Measurements from ENCODE around the gene NAGLU. TPM values are rescaled to one million over a fixed set of nuclear protein-coding genes. Genes with fewer than 3 reads are reported as not detected.
A peak's percentile ranks its signal among the peaks of the same experiment; 100 is the strongest.

The NAGLU gene
- polyA plus RNA-seq, 1 of the 3 experiments (the other 2 are of a cell fraction) = 33.9 TPM

GRCh38 chr17:42578282-42578869 lies 42.3 kb downstream of the NAGLU start:
- H3K4me3 ChIP-seq (ENCODE audit: low read depth in 2 of 2, low read length in 1 of 2) = peak overlapping the region; percentile 77 to 91
- H4K20me1 ChIP-seq (ENCODE audit: insufficient read depth) = no peaks in the 10 kb centered on the region
- peak overlapping the region; percentile 87 for H3K9ac ChIP-seq
- 5% methylated on average over 19 of the region's 20 CpGs for WGBS (ENCODE audit: low lambda C conversion rate)
- CTCF ChIA-PET = interaction anchor here (0.7 to 8.3 kb wide), 63 partner anchors 10 to 1512 kb away, joined by 3 to 221 read pairs (median 5); partner anchors contain the start of genes CCR10, CNTD1, CNTNAP1 and COA3
- peak overlapping the region; percentile 61; the same call in 1 of the 2 replicates for H2AFZ ChIP-seq (ENCODE audit: low read depth)
- H3F3A ChIP-seq (replicated peaks; ENCODE audit: insufficient read depth) = peaks cover 36% of the 10 kb centered on the region
- H3K79me2 ChIP-seq (ENCODE audit: insufficient read depth) = peaks cover 53% of the 10 kb centered on the region
- H3K4me2 ChIP-seq = peak overlapping the region; percentile 95
- no peaks in the 10 kb centered on the region for H3K9me3 ChIP-seq
- peaks cover 7 to 8% of the 10 kb centered on the region in 2 experiments; a peak in 2 of 4 replicates for H3K4me1 ChIP-seq (ENCODE audit: control insufficient read depth in 1 of 2, insufficient read depth in 2 of 2, low read depth in 1 of 2, low read length in 1 of 2)
- peak; percentile 91 for DNase-seq
- H3K36me3 ChIP-seq (replicated peaks in 1 of 2; ENCODE audit: control insufficient read depth in 1 of 2, insufficient read depth in 2 of 2, low read length in 1 of 2) = peaks cover 33 to 42% of the 10 kb centered on the region in 2 experiments
- H3K9me2 ChIP-seq = no peaks in the 10 kb centered on the region
- H3K27ac ChIP-seq (ENCODE audit: low read depth in 2 of 2, low read length in 1 of 2) = peak overlapping the region; percentile 80 to 89
- no peaks in the 10 kb centered on the region for H3K27me3 ChIP-seq (ENCODE audit: insufficient read depth)
- POLR2A ChIA-PET = interaction anchor here (0.6 to 3.1 kb wide), 14 partner anchors 9 to 246 kb away, joined by 3 to 63 read pairs (median 5); partner anchors contain the start of genes BECN1, CNTNAP1, PLEKHH3 and TUBG2
- TF ChIP-seq RAD21 (IDR thresholded peaks at IDR 0.05; ENCODE audit: low read length) (peak; percentile 86), SMC3 (IDR thresholded peaks at IDR 0.05; ENCODE audit: low read depth, low read length) (peak; percentile 71), RCOR1 (IDR thresholded peaks at IDR 0.05; ENCODE audit: low read length) (0 out of 2 replicates have a peak, but pooled peaks have one; percentile 24), EZH2phosphoT487 (IDR thresholded peaks at IDR 0.05; ENCODE audit: borderline replicate concordance, low read depth) (no peak), FOXM1 (IDR thresholded peaks at IDR 0.05; ENCODE audit: low read depth) (no peak), NRF1 (IDR thresholded peaks at IDR 0.05; ENCODE audit: low read depth, low read length) (no peak), USF2 (IDR thresholded peaks at IDR 0.05; ENCODE audit: borderline replicate concordance, low read depth, low read length) (no peak), ELF1 (IDR thresholded peaks at IDR 0.05) (no peak), POLR2AphosphoS5 (IDR thresholded peaks at IDR 0.05; ENCODE audit: low read depth, low read length) (no peak; the same call in 1 of the 2 replicates), CHD2 (IDR thresholded peaks at IDR 0.05; ENCODE audit: low read length, partially characterized antibody) (no peak), TCF12 (IDR thresholded peaks at IDR 0.05) (no peak), FOSL2 (IDR thresholded peaks at IDR 0.05; ENCODE audit: borderline replicate concordance, low read depth) (no peak), YY1 (IDR thresholded peaks at IDR 0.05; ENCODE audit: low read depth) (no peak), GATA2 (CRISPR knock-in tag; IDR thresholded peaks at IDR 0.05) (no peak), TAF1 (IDR thresholded peaks at IDR 0.05; ENCODE audit: borderline replicate concordance, low read depth, low read length) (no peak), JUND (IDR thresholded peaks at IDR 0.05) (no peak), SIN3A (IDR thresholded peaks at IDR 0.05; ENCODE audit: borderline replicate concordance, low read depth, low read length) (0 out of 2 replicates have a peak, but pooled peaks have one; percentile 30), FOXJ3 (CRISPR knock-in tag; IDR thresholded peaks at IDR 0.05) (no peak), MXI1 (IDR thresholded peaks at IDR 0.05; ENCODE audit: low read depth, low read length) (no peak; the same call in 1 of the 2 replicates), RFX5 (IDR thresholded peaks at IDR 0.05; ENCODE audit: low read length) (no peak), GABPA (IDR thresholded peaks at IDR 0.05; ENCODE audit: low read depth) (no peak)
- TF ChIP-seq, protein P1, sequence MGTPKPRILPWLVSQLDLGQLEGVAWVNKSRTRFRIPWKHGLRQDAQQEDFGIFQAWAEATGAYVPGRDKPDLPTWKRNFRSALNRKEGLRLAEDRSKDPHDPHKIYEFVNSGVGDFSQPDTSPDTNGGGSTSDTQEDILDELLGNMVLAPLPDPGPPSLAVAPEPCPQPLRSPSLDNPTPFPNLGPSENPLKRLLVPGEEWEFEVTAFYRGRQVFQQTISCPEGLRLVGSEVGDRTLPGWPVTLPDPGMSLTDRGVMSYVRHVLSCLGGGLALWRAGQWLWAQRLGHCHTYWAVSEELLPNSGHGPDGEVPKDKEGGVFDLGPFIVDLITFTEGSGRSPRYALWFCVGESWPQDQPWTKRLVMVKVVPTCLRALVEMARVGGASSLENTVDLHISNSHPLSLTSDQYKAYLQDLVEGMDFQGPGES (IDR thresholded peaks at IDR 0.05; ENCODE audit: low read depth, low read length) = no peak
- TF ChIP-seq, protein P2, sequence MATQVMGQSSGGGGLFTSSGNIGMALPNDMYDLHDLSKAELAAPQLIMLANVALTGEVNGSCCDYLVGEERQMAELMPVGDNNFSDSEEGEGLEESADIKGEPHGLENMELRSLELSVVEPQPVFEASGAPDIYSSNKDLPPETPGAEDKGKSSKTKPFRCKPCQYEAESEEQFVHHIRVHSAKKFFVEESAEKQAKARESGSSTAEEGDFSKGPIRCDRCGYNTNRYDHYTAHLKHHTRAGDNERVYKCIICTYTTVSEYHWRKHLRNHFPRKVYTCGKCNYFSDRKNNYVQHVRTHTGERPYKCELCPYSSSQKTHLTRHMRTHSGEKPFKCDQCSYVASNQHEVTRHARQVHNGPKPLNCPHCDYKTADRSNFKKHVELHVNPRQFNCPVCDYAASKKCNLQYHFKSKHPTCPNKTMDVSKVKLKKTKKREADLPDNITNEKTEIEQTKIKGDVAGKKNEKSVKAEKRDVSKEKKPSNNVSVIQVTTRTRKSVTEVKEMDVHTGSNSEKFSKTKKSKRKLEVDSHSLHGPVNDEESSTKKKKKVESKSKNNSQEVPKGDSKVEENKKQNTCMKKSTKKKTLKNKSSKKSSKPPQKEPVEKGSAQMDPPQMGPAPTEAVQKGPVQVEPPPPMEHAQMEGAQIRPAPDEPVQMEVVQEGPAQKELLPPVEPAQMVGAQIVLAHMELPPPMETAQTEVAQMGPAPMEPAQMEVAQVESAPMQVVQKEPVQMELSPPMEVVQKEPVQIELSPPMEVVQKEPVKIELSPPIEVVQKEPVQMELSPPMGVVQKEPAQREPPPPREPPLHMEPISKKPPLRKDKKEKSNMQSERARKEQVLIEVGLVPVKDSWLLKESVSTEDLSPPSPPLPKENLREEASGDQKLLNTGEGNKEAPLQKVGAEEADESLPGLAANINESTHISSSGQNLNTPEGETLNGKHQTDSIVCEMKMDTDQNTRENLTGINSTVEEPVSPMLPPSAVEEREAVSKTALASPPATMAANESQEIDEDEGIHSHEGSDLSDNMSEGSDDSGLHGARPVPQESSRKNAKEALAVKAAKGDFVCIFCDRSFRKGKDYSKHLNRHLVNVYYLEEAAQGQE (IDR thresholded peaks at IDR 0.05; ENCODE audit: low read depth, low read length) = no peak
- TF ChIP-seq, protein P3, sequence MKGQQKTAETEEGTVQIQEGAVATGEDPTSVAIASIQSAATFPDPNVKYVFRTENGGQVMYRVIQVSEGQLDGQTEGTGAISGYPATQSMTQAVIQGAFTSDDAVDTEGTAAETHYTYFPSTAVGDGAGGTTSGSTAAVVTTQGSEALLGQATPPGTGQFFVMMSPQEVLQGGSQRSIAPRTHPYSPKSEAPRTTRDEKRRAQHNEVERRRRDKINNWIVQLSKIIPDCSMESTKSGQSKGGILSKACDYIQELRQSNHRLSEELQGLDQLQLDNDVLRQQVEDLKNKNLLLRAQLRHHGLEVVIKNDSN (IDR thresholded peaks at IDR 0.05; ENCODE audit: borderline replicate concordance, low read depth) = no peak
- TF ChIP-seq, protein P4, sequence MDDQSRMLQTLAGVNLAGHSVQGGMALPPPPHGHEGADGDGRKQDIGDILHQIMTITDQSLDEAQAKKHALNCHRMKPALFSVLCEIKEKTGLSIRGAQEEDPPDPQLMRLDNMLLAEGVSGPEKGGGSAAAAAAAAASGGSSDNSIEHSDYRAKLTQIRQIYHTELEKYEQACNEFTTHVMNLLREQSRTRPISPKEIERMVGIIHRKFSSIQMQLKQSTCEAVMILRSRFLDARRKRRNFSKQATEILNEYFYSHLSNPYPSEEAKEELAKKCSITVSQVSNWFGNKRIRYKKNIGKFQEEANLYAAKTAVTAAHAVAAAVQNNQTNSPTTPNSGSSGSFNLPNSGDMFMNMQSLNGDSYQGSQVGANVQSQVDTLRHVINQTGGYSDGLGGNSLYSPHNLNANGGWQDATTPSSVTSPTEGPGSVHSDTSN (IDR thresholded peaks at IDR 0.05) = no peak
- TF ChIP-seq, protein P5, sequence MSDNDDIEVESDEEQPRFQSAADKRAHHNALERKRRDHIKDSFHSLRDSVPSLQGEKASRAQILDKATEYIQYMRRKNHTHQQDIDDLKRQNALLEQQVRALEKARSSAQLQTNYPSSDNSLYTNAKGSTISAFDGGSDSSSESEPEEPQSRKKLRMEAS (IDR thresholded peaks at IDR 0.05; ENCODE audit: low read depth) = no peak
